Stimulated activated effector memory CD8-positive, alpha-beta T cell treated with anti-CD3 and anti-CD28 coated beads, Interleukin-12 subunit alpha, Interleukin-12 subunit beta, amount 100 ng/mL, for 72 hours (primary cell): Measurements from ENCODE around the gene MYPN.

Experiments
- ATAC-seq: fragments of 150-1000 bp; cut with Tn5 transposase; 2 replicates; pipeline ENCODE4 v1.10.0; 2021
- DNase-seq, 2 donors: peaks; one replicate each; pipeline ENCODE4 v3.0.0; 2021 to 2022; ENCODE audit warnings: low spot score in 2 of 2
- H3K27ac Mint-ChIP-seq: one replicate; pipeline ENCODE4 v1.8.0; 2022; ENCODE audit warnings: mild to moderate bottlenecking, mixed read lengths
- H3K36me3 Mint-ChIP-seq: one replicate; pipeline ENCODE4 v1.8.0; 2022; ENCODE audit warnings: mild to moderate bottlenecking, mixed read lengths
- H3K4me1 Mint-ChIP-seq: one replicate; pipeline ENCODE4 v1.8.0; 2022; ENCODE audit warnings: mixed read lengths
- H3K4me3 Mint-ChIP-seq: one replicate; pipeline ENCODE4 v1.8.0; 2022; ENCODE audit warnings: mild to moderate bottlenecking, mixed read lengths
- H3K9me3 Mint-ChIP-seq: one replicate; pipeline ENCODE4 v1.8.0; 2022; ENCODE audit warnings: mixed read lengths

MYPN gene

DNA sequence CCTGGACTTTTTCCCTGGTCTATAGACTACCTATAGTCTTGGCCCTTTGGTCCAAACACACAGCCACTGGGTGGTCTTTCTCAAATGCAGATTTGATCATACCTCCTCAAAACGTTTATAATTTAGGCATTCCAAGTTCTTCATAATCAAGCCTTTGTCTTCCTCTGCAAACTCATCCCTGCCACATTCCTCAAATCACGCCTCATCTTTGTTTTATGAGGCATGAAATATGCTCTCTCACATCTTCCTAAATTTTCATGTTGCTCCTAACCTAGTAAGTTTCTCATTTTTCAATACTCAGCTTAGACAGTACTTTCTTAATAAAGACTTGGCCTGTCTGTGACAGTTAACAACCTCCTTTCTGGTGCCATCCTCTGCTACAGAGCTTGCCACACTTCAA, 23.3 kb upstream of the MYPN start:
- ATAC-seq (no peak), DNase-seq (no peak)
- no peak overlapping the region for H3K27ac Mint-ChIP-seq
- H3K36me3 Mint-ChIP-seq: no peaks in the 10 kb centered on the region
- H3K4me3 Mint-ChIP-seq: no peak overlapping the region
- H3K4me1 Mint-ChIP-seq: peaks cover 6% of the 10 kb centered on the region
- H3K9me3 Mint-ChIP-seq: no peaks in the 10 kb centered on the region

GRCh38 chr10:68086910-68087684, 22.2 kb upstream of the MYPN start:
- H3K4me3 Mint-ChIP-seq: no peak overlapping the region
- no peaks in the 10 kb centered on the region for H3K9me3 Mint-ChIP-seq
- DNase-seq: no peak
- no peak for ATAC-seq
- no peak overlapping the region for H3K27ac Mint-ChIP-seq
- H3K4me1 Mint-ChIP-seq: peaks cover 6% of the 10 kb centered on the region
- H3K36me3 Mint-ChIP-seq: no peaks in the 10 kb centered on the region

DNA sequence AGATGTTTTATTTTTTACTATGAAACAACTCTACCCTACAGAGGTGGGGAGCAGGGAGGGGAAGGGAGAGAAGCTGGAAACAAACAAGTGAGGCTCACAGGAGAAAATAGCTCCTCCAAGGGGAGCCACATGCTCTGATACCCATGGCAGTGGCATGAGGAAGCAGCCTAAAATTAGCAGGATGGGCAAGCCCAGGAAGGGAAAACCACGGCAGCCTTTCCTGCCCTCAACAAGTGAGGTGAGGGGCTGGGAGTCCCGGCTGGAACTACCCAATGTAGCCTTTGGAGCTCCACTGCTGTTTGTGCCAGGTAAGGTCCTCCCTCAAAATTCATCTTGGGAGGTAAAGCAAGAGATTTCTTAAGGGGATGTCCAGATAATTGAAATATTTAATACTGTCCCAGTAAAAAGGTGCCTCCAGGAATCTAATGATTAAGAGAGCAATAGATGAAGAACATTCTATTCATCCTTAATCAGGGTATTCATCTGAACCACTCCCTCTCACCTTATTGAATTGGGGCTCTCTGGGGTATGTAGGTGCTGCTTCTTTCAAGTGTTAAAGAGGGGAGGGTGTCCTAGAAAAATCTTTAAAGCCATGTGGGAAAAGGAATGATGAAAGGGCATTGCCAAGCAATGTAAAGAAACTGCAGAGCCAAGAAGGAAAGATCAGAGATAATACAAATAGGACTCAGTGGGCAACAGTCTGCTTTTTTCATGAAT, 21.4 kb upstream of the MYPN start:
- Mint-ChIP-seq H3K4me1 (peaks cover 6% of the 10 kb centered on the region), H3K9me3 (no peaks in the 10 kb centered on the region), H3K4me3 (no peak overlapping the region), H3K36me3 (no peaks in the 10 kb centered on the region), H3K27ac (no peak overlapping the region)
- ATAC-seq (no peak), DNase-seq (no peak)

- no peak for DNase-seq
- ATAC-seq: peak; percentile 62
- H3K4me1 Mint-ChIP-seq: peaks cover 6% of the 10 kb centered on the region
- no peak overlapping the region for H3K4me3 Mint-ChIP-seq
- H3K36me3 Mint-ChIP-seq: no peaks in the 10 kb centered on the region
- no peaks in the 10 kb centered on the region for H3K9me3 Mint-ChIP-seq
- no peak overlapping the region for H3K27ac Mint-ChIP-seq
Observed at GRCh38 chr10:68088740-68089139, 20.5 kb upstream of the MYPN start.

DNA sequence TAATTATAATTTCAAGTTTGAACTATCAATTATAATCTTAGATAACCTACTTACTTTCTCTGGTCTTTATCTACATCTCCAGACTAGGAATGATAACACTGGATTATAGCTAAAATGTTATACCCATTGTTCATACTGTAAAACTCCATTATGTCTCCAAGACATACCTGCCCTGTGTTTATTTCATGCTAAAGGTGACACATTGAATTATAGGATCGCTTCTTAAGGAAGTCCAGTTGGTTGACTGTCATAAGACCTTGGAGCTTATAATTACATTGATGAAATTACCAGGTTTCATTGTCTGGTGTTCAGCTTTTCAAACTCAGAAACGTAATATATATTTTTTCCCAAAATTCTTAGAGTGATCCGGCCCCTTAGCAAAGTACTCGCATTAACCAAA, 18.7 kb upstream of the MYPN start:
- H3K4me3 Mint-ChIP-seq: no peak overlapping the region
- ATAC-seq (no peak), DNase-seq (no peak)
- peaks cover 6% of the 10 kb centered on the region for H3K4me1 Mint-ChIP-seq
- no peak overlapping the region for H3K27ac Mint-ChIP-seq
- no peaks in the 10 kb centered on the region for H3K9me3 Mint-ChIP-seq
- no peaks in the 10 kb centered on the region for H3K36me3 Mint-ChIP-seq

GRCh38 chr10:68092512-68092911, 16.8 kb upstream of the MYPN start:
- no peak for DNase-seq
- no peaks in the 10 kb centered on the region for H3K36me3 Mint-ChIP-seq
- peaks cover 6% of the 10 kb centered on the region for H3K4me1 Mint-ChIP-seq
- H3K9me3 Mint-ChIP-seq: no peaks in the 10 kb centered on the region
- ATAC-seq: no peak
- no peak overlapping the region for H3K4me3 Mint-ChIP-seq
- H3K27ac Mint-ChIP-seq: no peak overlapping the region

DNA sequence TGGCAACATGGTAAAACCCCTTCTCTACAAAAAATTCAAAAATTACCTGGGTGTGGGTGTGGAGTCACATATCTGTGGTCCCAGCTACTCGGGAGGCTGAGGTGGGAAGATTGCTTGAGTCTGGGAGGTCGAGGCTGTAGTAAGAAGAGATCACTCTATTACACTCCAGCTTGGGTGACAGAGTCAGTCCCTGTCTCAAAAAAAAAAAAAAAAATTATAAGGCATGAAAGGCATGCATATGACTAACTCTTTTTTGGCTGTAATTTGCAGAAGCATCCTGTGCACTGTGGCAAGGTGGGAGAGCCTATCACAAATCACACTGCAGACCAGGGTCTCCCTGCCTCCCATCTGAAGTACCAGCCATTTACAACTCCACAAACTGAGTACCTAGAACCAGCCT, 14.1 kb upstream of the MYPN start:
- H3K4me3 Mint-ChIP-seq: no peak overlapping the region
- no peaks in the 10 kb centered on the region for H3K36me3 Mint-ChIP-seq
- H3K9me3 Mint-ChIP-seq: no peaks in the 10 kb centered on the region
- peaks cover 1% of the 10 kb centered on the region for H3K4me1 Mint-ChIP-seq
- DNase-seq: no peak
- no peak for ATAC-seq
- H3K27ac Mint-ChIP-seq: peak overlapping the region; percentile 63

DNA sequence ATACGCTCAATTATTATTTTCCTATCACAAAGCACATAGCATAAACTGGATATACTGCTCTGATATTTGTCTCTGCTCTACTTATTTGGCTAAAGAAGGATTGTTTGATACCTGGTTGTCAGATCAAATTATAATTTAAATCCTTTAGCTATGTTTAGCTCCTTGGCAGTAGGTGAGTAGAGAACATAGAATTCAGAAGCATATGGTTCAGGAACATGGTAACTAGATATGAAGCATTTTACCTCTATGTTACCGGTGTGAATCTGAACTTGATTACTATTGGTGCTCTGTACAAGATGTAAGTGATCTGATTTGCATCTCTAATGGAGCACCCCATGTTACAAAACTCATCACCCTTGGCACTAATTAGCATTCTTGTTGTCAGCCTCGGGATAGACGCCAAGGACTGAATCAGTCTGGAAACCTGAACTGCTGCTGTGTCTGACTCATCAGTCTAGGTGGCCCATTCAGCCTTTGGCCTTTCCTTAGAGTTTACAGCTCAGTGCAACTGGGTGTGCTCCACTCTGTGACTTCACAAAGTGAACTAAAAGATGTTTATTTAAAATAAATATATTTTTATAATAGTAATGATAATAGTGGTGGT, 12.3 kb upstream of the MYPN start:
- no peaks in the 10 kb centered on the region for H3K9me3 Mint-ChIP-seq
- peaks cover 5% of the 10 kb centered on the region for H3K4me1 Mint-ChIP-seq
- no peak overlapping the region for H3K4me3 Mint-ChIP-seq
- no peak for ATAC-seq
- H3K27ac Mint-ChIP-seq: no peak overlapping the region
- no peaks in the 10 kb centered on the region for H3K36me3 Mint-ChIP-seq
- DNase-seq: no peak

DNA sequence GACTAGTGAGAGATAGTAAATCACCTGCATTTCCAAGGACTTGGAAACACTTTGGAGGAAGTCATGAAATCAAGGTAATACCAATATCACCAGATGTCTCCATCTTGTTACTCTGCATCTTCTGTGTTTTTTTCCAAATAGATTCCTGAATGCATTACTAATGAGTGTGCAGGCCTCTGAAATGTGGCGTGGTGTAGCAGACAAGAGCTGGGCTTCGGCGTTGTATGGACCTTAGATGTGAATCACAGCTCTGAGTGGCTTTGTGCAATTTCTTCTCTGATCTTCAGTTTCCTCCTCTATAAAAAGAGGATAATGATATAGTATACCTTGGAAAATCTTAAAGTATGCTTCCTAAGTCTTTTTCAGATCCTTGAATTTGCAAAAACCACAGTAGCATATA, 9.6 kb upstream of the MYPN start:
- no peak for DNase-seq
- H3K27ac Mint-ChIP-seq: no peak overlapping the region
- no peaks in the 10 kb centered on the region for H3K9me3 Mint-ChIP-seq
- H3K4me1 Mint-ChIP-seq: peaks cover 5% of the 10 kb centered on the region
- H3K4me3 Mint-ChIP-seq: no peak overlapping the region
- ATAC-seq: no peak
- H3K36me3 Mint-ChIP-seq: no peaks in the 10 kb centered on the region

- peaks cover 5% of the 10 kb centered on the region for H3K4me1 Mint-ChIP-seq
- no peak overlapping the region for H3K4me3 Mint-ChIP-seq
- no peaks in the 10 kb centered on the region for H3K36me3 Mint-ChIP-seq
- ATAC-seq (no peak), DNase-seq (no peak)
- no peak overlapping the region for H3K27ac Mint-ChIP-seq
- H3K9me3 Mint-ChIP-seq: no peaks in the 10 kb centered on the region
Observed at GRCh38 chr10:68101066-68101465, 8.2 kb upstream of the MYPN start.

DNA sequence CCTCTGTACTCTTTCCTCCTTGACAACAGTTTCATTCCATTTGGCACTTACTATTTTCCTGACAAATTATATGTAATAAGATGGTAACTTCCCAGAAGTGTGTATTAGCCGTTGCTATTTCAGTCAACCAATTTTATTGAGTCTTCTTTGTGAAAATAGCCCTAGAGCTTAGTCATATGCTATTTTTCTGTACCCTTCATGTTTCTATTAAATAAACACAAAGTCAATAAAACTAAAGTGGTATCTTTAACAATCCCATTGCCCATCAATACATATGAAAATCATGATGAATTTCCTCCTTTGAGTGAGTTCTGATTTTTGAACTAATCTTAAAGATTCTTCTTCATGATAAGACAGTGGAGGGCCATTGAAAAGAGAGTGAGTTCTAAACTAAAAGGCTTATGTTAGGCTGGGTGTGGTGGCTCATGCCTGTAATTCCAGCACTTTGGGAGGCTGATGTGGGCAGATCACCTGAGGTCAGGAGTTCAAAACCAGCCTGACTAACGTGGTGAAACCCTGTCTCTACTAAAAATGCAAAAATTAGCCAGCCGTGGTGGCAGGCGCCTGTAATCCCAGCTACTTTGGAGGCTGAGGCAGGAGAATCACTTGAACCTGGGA, 5.9 kb upstream of the MYPN start:
- H3K4me3 Mint-ChIP-seq: no peak overlapping the region

DNA sequence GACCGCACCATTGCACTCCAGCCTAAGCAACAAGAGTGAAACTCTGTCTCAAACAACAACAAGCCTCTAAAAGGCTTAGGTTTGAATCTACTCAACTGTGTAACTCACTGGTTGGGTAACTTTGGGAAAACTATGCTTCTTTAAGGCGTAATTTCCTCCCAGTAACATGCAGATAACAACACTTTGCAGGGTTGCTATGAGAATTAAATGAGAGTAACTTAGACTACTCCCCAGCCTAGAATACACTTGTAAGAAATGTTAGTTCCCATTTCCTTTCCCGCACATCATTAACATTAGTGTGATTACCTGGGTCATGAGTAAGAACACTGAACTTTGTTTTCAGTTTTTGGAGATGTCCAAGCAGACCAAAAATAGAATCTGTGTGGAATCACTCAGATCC, 5.4 kb upstream of the MYPN start:
- no peak overlapping the region for H3K4me3 Mint-ChIP-seq
- H3K27ac Mint-ChIP-seq: no peak overlapping the region
- no peaks in the 10 kb centered on the region for H3K9me3 Mint-ChIP-seq
- ATAC-seq: no peak
- no peak for DNase-seq
- H3K4me1 Mint-ChIP-seq: peaks cover 5% of the 10 kb centered on the region
- H3K36me3 Mint-ChIP-seq: no peaks in the 10 kb centered on the region

More for the DNA sequence above, 5.9 kb upstream of the MYPN start:
- no peak for DNase-seq
- Mint-ChIP-seq H3K9me3 (no peaks in the 10 kb centered on the region), H3K27ac (no peak overlapping the region), H3K4me1 (peaks cover 5% of the 10 kb centered on the region), H3K36me3 (no peaks in the 10 kb centered on the region)
- ATAC-seq: no peak

- no peak overlapping the region for H3K4me3 Mint-ChIP-seq
- no peak overlapping the region for H3K27ac Mint-ChIP-seq
- DNase-seq (no peak), ATAC-seq (peak; percentile 55)
- H3K36me3 Mint-ChIP-seq: no peaks in the 10 kb centered on the region
- H3K9me3 Mint-ChIP-seq: no peaks in the 10 kb centered on the region
- no peaks in the 10 kb centered on the region for H3K4me1 Mint-ChIP-seq
Observed at GRCh38 chr10:68105820-68106219, 3.5 kb upstream of the MYPN start.

- ATAC-seq: no peak
- Mint-ChIP-seq H3K36me3 (no peaks in the 10 kb centered on the region), H3K27ac (no peak overlapping the region), H3K4me1 (no peaks in the 10 kb centered on the region), H3K9me3 (no peaks in the 10 kb centered on the region), H3K4me3 (no peak overlapping the region)
- no peak for DNase-seq
Observed at GRCh38 chr10:68106656-68107055, 2.6 kb upstream of the MYPN start.

GRCh38 chr10:68107651-68108050, 1.6 kb upstream of the MYPN start:
- H3K4me1 Mint-ChIP-seq: no peaks in the 10 kb centered on the region
- H3K27ac Mint-ChIP-seq: no peak overlapping the region
- no peaks in the 10 kb centered on the region for H3K36me3 Mint-ChIP-seq
- H3K4me3 Mint-ChIP-seq: no peak overlapping the region
- no peaks in the 10 kb centered on the region for H3K9me3 Mint-ChIP-seq
- DNase-seq (no peak), ATAC-seq (no peak)

GRCh38 chr10:68108051-68108450, 1.2 kb upstream of the MYPN start:
- DNase-seq (no peak), ATAC-seq (no peak)
- Mint-ChIP-seq H3K4me1 (no peaks in the 10 kb centered on the region), H3K9me3 (no peaks in the 10 kb centered on the region), H3K4me3 (no peak overlapping the region), H3K27ac (no peak overlapping the region), H3K36me3 (no peaks in the 10 kb centered on the region)
